HepG2 (cell line): ENCODE results near the gene ZSCAN32. TPM values are rescaled to one million over a fixed set of nuclear protein-coding genes. Genes with fewer than 3 reads are reported as not detected.

ENCODE experiments used
- CAMTA2 ChIP-seq: sonication (generic); formaldehyde crosslinking; IDR thresholded peaks from 2 replicates; pipeline ENCODE4 v1.4.0; 2020; ENCODE audit warnings: mild to moderate bottlenecking, missing genetic modification reagents, borderline replicate concordance
- FOXO1 ChIP-seq: sonication (generic); formaldehyde crosslinking; IDR thresholded peaks from 2 replicates; pipeline ENCODE4 v1.4.0; 2020; ENCODE audit warnings: missing genetic modification reagents
- GATA4 ChIP-seq: sonication (generic); IDR thresholded peaks from 2 replicates; pipeline ENCODE4 v1.6.1; 2016; ENCODE audit warnings: antibody characterized with exemption, low read depth, borderline replicate concordance
- GTF3A ChIP-seq: sonication (generic); formaldehyde crosslinking; conservative IDR thresholded peaks from 2 replicates; pipeline ENCODE4 v1.4.0; 2020; ENCODE audit warnings: mild to moderate bottlenecking, missing genetic modification reagents
- HDAC2 ChIP-seq: sonication (generic); formaldehyde crosslinking; IDR thresholded peaks from 2 replicates; pipeline ENCODE4 v1.4.0; 2020; ENCODE audit warnings: missing genetic modification reagents
- MAFK ChIP-seq, 2 experiments: IDR thresholded peaks in 1 of 2; conservative IDR thresholded peaks in 1 of 2; 2 replicates each; pipeline ENCODE4 v1.6.1; 2011; ENCODE audit warnings: improper control_type of control experiment in 2 of 2, low read length in 2 of 2
- PLRG1 ChIP-seq: fragments of 450-650 bp; conservative IDR thresholded peaks from 2 replicates; pipeline ENCODE4 v1.6.1; 2016
- REPIN1 ChIP-seq: sonication (generic); formaldehyde crosslinking; IDR thresholded peaks from 2 replicates; pipeline ENCODE4 v1.8.0; 2022; ENCODE audit warnings: missing genetic modification reagents, low read depth, mild to moderate bottlenecking, borderline replicate concordance
- RFXAP ChIP-seq: sonication (generic); formaldehyde crosslinking; IDR thresholded peaks from 2 replicates; pipeline ENCODE4 v1.4.0; 2020; ENCODE audit warnings: missing genetic modification reagents, borderline replicate concordance
- SNRNP70 ChIP-seq: fragments of 200-400 bp; formaldehyde crosslinking; IDR thresholded peaks from 2 replicates; pipeline ENCODE4 v1.6.1; 2017; ENCODE audit warnings: mild to moderate bottlenecking, low read depth, low read length, moderate library complexity
- STAT5B ChIP-seq: sonication (generic); formaldehyde crosslinking; IDR thresholded peaks from 2 replicates; pipeline ENCODE4 v1.4.0; 2020; ENCODE audit warnings: missing genetic modification reagents
- ZFP36L1 ChIP-seq: sonication (generic); formaldehyde crosslinking; IDR thresholded peaks from 2 replicates; pipeline ENCODE4 v1.8.0; 2022; ENCODE audit warnings: mild to moderate bottlenecking, missing genetic modification reagents, moderate library complexity
- ZNF225 ChIP-seq: sonication (generic); formaldehyde crosslinking; IDR thresholded peaks from 2 replicates; pipeline ENCODE4 v1.4.0; 2020; ENCODE audit warnings: mild to moderate bottlenecking, missing genetic modification reagents
- ZNF589 ChIP-seq: sonication (generic); formaldehyde crosslinking; conservative IDR thresholded peaks from 2 replicates; pipeline ENCODE4 v1.8.0; 2022; ENCODE audit warnings: mild to moderate bottlenecking, moderate library complexity, missing genetic modification reagents
- ZNF619 ChIP-seq: sonication (generic); formaldehyde crosslinking; IDR thresholded peaks from 2 replicates; pipeline ENCODE4 v1.4.0; 2020; ENCODE audit warnings: mild to moderate bottlenecking, missing genetic modification reagents
- ZSCAN30 ChIP-seq: sonication (generic); formaldehyde crosslinking; IDR thresholded peaks from 2 replicates; pipeline ENCODE4 v1.5.0; 2020; ENCODE audit warnings: mild to moderate bottlenecking, missing genetic modification reagents
- polyA plus RNA-seq, 8 experiments: library from polyadenylated mRNA; depleted of rRNA in 3 of 8; stranded (reverse) in 7 of 8; unstranded in 1 of 8; fragments of >200 nt; fragmentation: Illumina TruSeq in 4 of 8; extraction: Trizol in 4 of 8; gene quantifications; 2 replicates each; pipeline versions ENCODE4 v1.2.1 to v1.2.3, GENCODE V29; 2011 to 2016; ENCODE audit warnings: low read depth in 4 of 8, missing spikeins in 1 of 8, mixed read lengths in 1 of 8; ENCODE audit not compliant: insufficient read depth in 1 of 8
- total RNA-seq, 5 experiments: library from RNA; depleted of rRNA; stranded (reverse); fragments of >200 nt; fragmentation: Illumina TruSeq; extraction: Trizol; gene quantifications; 2 replicates each; pipeline ENCODE4 v1.2.3, GENCODE V29; 2016; ENCODE audit warnings: low read depth in 1 of 5
- TF ChIP-seq, protein P1 (sequence below): sonication (generic); formaldehyde crosslinking; IDR thresholded peaks from 2 replicates; pipeline ENCODE4 v1.5.0; 2020; ENCODE audit warnings: missing genetic modification reagents
- TF ChIP-seq, protein P2 (sequence below): sonication (generic); formaldehyde crosslinking; IDR thresholded peaks from 2 replicates; pipeline ENCODE4 v1.8.0; 2022; ENCODE audit warnings: missing genetic modification reagents, mild to moderate bottlenecking, inconsistent platforms, borderline replicate concordance
- TF ChIP-seq, protein P3 (sequence below): sonication (generic); formaldehyde crosslinking; IDR thresholded peaks from 2 replicates; pipeline ENCODE4 v1.4.0; 2020; ENCODE audit warnings: mild to moderate bottlenecking, low read depth, missing genetic modification reagents
- TF ChIP-seq, protein P4 (sequence below): sonication (generic); formaldehyde crosslinking; IDR thresholded peaks from 2 replicates; pipeline ENCODE4 v1.8.0; 2022; ENCODE audit warnings: missing genetic modification reagents, mild to moderate bottlenecking, borderline replicate concordance

ZSCAN32 gene
- total and polyA plus RNA-seq, 2 of the 13 experiments (the other 11 are each of a cell fraction or from before 2014, with no cell fraction given) = 10.7 to 12.8 TPM

DNA sequence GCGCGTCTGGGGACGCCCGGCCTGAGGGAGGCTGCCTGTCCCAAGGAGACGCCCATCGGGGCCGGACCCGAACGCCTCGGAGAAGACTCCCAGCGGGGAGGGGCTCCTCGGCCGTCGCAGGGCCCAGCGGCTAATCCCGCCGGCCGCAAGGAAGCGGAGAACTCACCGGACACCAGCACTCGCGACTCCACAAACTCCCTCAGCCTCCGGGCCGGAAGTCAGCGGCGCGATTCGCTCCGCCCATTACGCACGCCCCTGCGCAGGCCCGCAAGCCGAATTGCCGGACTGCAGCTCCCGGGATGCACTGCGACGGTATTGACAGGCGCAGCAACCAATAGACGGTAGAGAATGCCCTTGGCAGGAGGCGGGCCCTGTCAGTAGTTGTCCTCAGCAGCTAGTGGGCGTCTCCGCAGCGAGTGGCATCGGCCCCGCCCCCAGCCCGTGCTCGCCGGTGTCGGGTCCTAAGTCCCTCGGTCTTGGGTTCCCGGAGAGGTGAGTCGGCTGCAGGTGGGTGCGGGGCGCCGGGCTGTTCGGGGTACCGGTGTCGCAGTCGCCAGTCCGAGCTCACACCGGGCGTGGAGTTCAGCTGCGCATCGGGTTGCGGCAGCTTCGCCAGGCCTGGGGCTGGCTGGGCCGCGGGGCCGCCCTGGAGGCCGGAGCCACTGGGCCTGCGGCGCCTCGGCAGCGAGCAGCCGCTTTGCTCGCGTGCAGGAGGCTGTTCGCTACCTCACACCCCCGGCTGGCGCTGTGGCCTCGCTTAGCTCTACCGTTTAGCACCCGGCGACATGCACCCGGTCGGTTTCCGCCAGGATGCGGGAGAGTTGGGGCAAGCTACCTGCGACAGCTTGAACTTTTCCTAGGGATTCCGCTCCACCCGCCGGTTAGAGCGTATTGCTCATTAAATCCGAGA, at the start of gene ZSCAN32, which contains the start of gene ZNF174 (continued):
- TF ChIP-seq, protein P1, sequence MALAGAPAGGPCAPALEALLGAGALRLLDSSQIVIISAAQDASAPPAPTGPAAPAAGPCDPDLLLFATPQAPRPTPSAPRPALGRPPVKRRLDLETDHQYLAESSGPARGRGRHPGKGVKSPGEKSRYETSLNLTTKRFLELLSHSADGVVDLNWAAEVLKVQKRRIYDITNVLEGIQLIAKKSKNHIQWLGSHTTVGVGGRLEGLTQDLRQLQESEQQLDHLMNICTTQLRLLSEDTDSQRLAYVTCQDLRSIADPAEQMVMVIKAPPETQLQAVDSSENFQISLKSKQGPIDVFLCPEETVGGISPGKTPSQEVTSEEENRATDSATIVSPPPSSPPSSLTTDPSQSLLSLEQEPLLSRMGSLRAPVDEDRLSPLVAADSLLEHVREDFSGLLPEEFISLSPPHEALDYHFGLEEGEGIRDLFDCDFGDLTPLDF (CRISPR knock-in tag) = peak; percentile 49; the same call in 1 of the 2 replicates
- TF ChIP-seq STAT5B (CRISPR knock-in tag) (no peak), ZSCAN30 (CRISPR knock-in tag) (0 out of 2 replicates have a peak, but pooled peaks have one; percentile 60), ZNF619 (CRISPR knock-in tag) (peak; percentile 74), FOXO1 (CRISPR knock-in tag) (peak; percentile 8; the same call in 1 of the 2 replicates), SNRNP70 (no peak), HDAC2 (peak; percentile 65), ZNF589 (no peak; the same call in none of the 2 replicates), PLRG1 (no peak), REPIN1 (CRISPR knock-in tag) (peak; percentile 86), RFXAP (CRISPR knock-in tag) (no peak), MAFK (conservative IDR thresholded peaks at IDR 0.05 in 1 of 2, IDR thresholded peaks at IDR 0.05 in 1 of 2; ENCODE audit: low read length in 2 of 2) (no peak), GTF3A (CRISPR knock-in tag) (no peak), ZFP36L1 (CRISPR knock-in tag) (no peak), CAMTA2 (CRISPR knock-in tag) (peak; percentile 56; the same call in 1 of the 2 replicates), GATA4 (0 out of 2 replicates have a peak, but pooled peaks have one; percentile 56), ZNF225 (CRISPR knock-in tag) (0 out of 2 replicates have a peak, but pooled peaks have one; percentile 22)
- TF ChIP-seq, protein P2, sequence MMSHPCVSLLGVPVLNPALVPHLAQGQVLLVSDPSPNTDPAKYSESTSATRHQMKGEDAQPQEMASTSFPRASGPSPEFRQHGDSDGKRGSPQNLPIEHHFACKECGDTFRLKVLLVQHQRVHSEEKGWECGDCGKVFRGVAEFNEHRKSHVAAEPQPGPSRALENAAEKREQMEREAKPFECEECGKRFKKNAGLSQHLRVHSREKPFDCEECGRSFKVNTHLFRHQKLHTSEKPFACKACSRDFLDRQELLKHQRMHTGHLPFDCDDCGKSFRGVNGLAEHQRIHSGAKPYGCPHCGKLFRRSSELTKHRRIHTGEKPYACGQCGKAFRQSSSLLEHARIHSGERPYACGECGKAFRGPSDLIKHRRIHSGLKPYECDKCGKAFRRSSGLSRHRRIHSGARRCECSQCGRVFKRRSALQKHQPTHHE (CRISPR knock-in tag) = peak; percentile 48; the same call in 1 of the 2 replicates
- TF ChIP-seq, protein P3, sequence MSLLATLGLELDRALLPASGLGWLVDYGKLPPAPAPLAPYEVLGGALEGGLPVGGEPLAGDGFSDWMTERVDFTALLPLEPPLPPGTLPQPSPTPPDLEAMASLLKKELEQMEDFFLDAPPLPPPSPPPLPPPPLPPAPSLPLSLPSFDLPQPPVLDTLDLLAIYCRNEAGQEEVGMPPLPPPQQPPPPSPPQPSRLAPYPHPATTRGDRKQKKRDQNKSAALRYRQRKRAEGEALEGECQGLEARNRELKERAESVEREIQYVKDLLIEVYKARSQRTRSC (CRISPR knock-in tag) = no peak
- TF ChIP-seq, protein P4, sequence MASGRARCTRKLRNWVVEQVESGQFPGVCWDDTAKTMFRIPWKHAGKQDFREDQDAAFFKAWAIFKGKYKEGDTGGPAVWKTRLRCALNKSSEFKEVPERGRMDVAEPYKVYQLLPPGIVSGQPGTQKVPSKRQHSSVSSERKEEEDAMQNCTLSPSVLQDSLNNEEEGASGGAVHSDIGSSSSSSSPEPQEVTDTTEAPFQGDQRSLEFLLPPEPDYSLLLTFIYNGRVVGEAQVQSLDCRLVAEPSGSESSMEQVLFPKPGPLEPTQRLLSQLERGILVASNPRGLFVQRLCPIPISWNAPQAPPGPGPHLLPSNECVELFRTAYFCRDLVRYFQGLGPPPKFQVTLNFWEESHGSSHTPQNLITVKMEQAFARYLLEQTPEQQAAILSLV (CRISPR knock-in tag) = no peak; the same call in 1 of the 2 replicates
